GM12891 (cell line): ENCODE measurements around the gene USP30.

Experiments used
- PAX5 ChIP-seq: IDR thresholded peaks from 2 replicates; pipeline ENCODE4 v1.6.1; 2011; ENCODE audit warnings: low read length, moderate library complexity, mild to moderate bottlenecking; ENCODE audit not compliant: insufficient read depth, severe bottlenecking
- POLR2A ChIP-seq: IDR thresholded peaks from 2 replicates; pipeline ENCODE4 v1.6.1; 2011; ENCODE audit warnings: low read depth, low read length, control low read depth
- POLR2AphosphoS5 ChIP-seq: IDR thresholded peaks from 2 replicates; pipeline ENCODE4 v1.6.1; 2011; ENCODE audit warnings: low read depth, low read length, control low read depth
- POU2F2 ChIP-seq: IDR thresholded peaks from 2 replicates; pipeline ENCODE4 v1.6.1; 2011; ENCODE audit warnings: low read depth, mild to moderate bottlenecking, control low read depth, low read length, moderate library complexity
- SPI1 ChIP-seq: IDR thresholded peaks from 2 replicates; pipeline ENCODE4 v1.6.1; 2011; ENCODE audit warnings: low read depth, low read length, control low read depth
- TAF1 ChIP-seq: IDR thresholded peaks from 2 replicates; pipeline ENCODE4 v1.6.1; 2011; ENCODE audit warnings: low read depth, low read length, control low read depth

- TF ChIP-seq SPI1 (no peak), POU2F2 (no peak), POLR2AphosphoS5 (no peak), TAF1 (no peak), POLR2A (no peak), PAX5 (no peak)
Measured at GRCh38 chr12:109100741-109101140, 48.4 kb downstream of the USP30 start.
